GM13977 (cell line): ENCODE data around the gene SMTNL2.

Source experiments
- DNase-seq: peaks from one replicate; pipeline ENCODE4 v3.0.0; 2012; ENCODE audit warnings: low spot score
- in situ Hi-C: fragments of 300-500 bp; cut with MboI; formaldehyde crosslinking; loops from one replicate; pipeline ENCODE4 v1.12.0; 2022; ENCODE audit warnings: low sequenced_read_pairs, low pct_unique_long_range_greater_than_20kb, mixed read lengths, inconsistent platforms; ENCODE audit not compliant: unreplicated experiment
- TF ChIP-seq, protein P1 (sequence below): IDR thresholded peaks from 2 replicates; pipeline ENCODE4 v1.5.1; 2012; ENCODE audit warnings: mild to moderate bottlenecking, control low read depth; ENCODE audit not compliant: insufficient read depth; ENCODE audit errors: extremely low read depth, missing control alignments

Gene SMTNL2

DNA sequence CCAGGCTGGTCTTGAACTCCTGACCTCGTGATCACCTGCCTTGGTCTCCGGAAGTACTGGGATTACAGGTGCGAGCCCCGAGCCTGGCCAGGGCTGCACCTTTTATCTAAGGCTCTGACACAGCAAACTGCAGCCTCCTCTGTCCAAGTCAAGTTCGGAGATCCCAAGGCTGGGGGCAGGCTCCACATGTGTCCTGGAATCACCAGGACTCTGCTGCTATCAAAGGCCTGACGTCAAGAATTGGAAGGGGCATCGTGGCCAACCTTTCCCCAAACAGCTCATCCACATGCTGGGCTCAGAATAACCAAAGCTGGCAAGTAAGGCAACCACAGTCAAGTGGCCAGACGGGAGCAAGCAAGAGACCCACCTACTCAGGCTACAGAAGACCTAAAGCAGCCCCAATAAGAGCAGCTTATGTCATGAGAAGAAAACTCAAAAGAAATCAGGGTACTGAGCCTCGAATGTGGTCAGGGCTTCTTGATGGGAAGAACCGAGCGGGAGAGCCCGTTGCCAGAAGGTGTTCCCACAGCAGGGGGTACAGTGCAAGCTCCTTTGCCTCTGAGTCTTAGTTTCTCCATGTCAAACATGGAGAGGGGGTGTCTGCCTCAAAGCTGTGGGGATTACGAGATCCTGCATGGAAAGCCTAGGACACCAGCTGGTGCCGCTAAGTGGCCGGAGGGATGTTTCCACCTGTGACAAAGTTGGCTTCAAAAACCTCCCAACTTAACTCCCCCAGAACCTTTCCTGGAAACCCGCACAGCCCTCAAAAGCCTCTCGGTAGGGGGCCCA is 37.0 kb upstream of the SMTNL2 start:
- TF ChIP-seq, protein P1, sequence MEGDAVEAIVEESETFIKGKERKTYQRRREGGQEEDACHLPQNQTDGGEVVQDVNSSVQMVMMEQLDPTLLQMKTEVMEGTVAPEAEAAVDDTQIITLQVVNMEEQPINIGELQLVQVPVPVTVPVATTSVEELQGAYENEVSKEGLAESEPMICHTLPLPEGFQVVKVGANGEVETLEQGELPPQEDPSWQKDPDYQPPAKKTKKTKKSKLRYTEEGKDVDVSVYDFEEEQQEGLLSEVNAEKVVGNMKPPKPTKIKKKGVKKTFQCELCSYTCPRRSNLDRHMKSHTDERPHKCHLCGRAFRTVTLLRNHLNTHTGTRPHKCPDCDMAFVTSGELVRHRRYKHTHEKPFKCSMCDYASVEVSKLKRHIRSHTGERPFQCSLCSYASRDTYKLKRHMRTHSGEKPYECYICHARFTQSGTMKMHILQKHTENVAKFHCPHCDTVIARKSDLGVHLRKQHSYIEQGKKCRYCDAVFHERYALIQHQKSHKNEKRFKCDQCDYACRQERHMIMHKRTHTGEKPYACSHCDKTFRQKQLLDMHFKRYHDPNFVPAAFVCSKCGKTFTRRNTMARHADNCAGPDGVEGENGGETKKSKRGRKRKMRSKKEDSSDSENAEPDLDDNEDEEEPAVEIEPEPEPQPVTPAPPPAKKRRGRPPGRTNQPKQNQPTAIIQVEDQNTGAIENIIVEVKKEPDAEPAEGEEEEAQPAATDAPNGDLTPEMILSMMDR: no peak
- no peak for DNase-seq
- in situ Hi-C loops: no loop called here

DNA sequence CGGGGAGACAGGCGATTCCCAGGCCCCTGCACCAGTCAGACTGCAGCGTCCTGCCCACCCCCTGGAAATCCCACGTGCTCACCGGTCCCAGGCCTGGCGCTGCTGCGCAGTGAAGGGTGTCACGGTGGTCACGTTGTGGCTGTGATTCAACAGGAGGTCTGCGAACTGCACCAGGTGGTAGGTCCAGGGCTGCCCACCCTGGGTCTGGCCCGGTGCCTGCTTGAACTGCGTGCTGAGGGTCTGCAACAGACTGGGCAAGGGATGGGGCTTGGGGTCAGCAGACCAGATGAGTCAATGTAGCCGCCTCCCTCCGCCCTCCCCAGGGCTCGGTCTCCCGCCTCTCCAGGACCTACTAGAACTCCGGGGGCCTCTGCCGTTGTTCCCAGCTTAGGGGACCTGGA is 36.3 kb upstream of the SMTNL2 start:
- TF ChIP-seq, protein P1: no peak
- no peak for DNase-seq
- in situ Hi-C loops: no loop called here

DNA sequence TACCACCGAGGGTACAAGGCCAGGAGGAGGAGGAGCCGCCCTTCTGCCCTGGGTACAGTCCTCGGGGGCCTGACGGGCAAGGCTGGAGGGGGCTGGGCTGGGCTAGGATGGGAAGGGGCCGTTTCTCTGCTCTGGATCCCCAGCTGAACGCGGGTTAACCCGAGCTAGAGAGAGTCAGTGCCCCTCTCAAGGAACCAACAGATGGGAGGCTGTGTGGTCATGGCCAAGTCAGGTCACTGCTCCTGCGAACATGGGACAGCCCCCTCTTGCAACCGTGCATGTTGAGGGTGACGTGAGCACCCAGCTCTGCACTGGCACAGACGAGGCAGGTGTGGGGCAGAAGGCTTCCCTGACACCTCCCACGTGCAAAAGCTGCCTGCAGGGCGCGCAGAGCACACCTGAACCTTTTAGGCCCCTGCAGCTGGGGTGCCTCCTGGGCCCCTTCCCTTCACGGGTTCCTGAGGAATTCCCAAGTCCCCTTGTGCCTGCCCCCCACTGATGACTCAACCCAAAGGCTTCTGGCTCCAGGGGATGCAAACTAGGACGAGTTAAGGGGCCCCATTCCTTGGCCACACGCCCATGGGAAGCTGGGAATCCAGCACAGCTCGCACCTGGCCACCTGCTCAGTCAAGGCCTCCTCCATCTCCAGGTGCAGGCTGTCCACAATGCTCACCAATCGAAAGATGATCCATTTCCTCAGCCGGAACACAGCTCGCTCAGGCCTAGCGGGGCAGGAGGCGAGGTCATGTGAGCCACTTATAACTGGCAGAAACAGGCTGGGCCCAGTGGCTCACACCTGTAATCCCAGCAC is 35.4 kb upstream of the SMTNL2 start:
- DNase-seq: no peak
- in situ Hi-C loops: no loop called here
- TF ChIP-seq, protein P1: no peak

DNA sequence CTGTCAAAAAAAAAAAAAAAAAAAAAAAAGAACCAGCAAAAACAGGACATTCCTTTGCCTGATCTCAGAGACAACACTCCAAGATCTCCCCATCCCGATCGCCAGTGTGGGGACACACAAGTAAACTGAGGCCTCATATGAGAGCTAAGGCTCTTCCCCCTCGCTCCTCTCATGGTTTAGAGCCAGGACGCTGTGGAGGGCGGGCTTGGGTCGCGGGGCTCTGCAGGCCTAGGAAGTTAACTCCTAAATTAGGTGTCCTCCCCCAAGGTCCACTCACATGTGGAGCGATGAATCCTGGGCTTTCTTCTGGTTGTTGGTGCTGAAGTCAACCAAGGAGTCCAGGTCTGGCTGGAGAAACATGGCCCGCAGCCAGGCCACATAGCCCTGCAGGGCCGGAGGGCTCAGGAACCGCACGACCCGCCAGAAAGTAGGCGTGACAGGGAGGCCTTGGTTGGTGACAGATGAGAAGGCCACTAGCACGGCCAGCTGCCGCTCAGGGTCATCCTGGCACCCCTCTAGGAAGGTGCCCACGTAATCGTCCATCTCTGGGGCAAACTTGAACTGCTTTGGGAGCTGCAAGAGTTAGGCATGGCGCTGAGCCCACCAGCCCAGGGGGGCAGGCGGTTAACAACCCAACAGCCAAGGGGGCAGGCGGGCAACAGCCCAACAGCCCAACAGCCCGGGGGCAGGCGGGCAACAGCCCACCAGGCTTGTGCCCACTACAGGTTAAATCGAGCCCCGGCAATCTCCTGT is 34.4 kb upstream of the SMTNL2 start:
- in situ Hi-C loops: no loop called here

DNA sequence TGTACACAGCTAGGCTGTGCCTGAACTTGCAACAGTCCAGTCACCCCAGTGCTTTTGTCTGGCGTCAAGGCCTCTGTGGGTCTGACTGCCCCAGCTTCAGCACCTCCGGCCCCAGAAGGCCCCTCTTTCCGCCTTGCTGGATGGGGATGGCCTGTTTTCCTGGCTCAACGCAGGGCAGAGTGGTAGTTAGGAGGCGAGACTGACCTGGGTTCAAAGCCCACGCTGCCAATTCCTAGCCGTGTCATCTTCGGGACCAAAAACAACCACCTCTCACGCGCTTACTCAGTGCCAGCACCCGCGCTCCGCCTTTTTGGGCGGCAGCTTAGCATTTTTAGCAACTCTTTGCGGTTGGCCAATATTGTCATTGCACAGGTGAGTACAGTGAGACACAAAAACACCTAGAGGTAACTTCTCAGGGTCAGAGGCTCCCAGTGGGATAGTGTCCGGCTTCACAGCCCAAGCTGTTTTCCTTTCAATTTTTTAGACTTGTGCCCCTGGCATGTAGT is 33.7 kb upstream of the SMTNL2 start:
- DNase-seq: no peak
- in situ Hi-C loops: no loop called here
- TF ChIP-seq, protein P1: no peak

More for the DNA sequence above, 34.4 kb upstream of the SMTNL2 start:
- no peak for DNase-seq
- TF ChIP-seq, protein P1: no peak

DNA sequence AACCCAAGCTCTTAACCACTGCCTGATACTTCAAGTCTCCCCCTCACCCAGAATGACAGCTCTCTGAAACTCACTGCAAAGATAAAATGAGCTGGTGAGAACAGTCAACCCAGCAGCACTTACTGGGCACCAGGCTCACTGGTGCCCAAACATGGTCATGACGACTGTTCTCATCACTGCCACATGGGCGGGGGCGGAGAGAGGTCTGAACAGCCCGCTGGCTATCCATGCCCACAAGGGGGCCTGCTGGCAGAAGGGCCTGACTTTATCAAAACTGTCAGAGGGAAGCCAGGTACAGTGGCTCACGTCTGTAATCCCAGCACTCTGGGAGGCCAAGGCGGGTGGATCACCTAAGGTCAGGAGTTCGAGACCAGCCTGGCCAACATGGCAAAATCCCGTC is 33.2 kb upstream of the SMTNL2 start:
- no peak for DNase-seq
- in situ Hi-C loops: no loop called here
- TF ChIP-seq, protein P1: no peak
